OCI-M2 (cell line): ENCODE data around the gene STK11.
"Not testable (repeated sequence)": the region's sequence is repeated elsewhere in the genome, so short reads cannot be mapped to it uniquely, and the experiment has no call there.

ENCODE experiments used
- DNase-seq: peaks from one replicate; lab custom pipeline; 2025; ENCODE audit not compliant: unreplicated experiment; lab: John Stamatoyannopoulos, UW

STK11 gene

GRCh38 chr19:1206150-1206863 lies 729 bp downstream of the STK11 start:
- DNase-seq: no peak

- DNase-seq: no peak
These were observed 1.4 kb downstream of the STK11 start for GRCh38 chr19:1206864-1207450.

- DNase-seq: not testable (repeated sequence)
These were observed 3.3 kb downstream of the STK11 start for GRCh38 chr19:1208830-1209229.

- DNase-seq: no peak
These were observed 4.6 kb downstream of the STK11 start for GRCh38 chr19:1210227-1210538.

- DNase-seq: no peak
These were observed 6.1 kb downstream of the STK11 start for GRCh38 chr19:1211494-1212234.

- DNase-seq: no peak
These were observed 8.1 kb downstream of the STK11 start for GRCh38 chr19:1213391-1214286.

GRCh38 chr19:1214299-1214861 lies 8.8 kb downstream of the STK11 start:
- DNase-seq: no peak

- no peak for DNase-seq
These were observed 9.5 kb downstream of the STK11 start for GRCh38 chr19:1214862-1215731.

- no peak for DNase-seq
These were observed 11.2 kb downstream of the STK11 start for GRCh38 chr19:1216756-1217155.

- no peak for DNase-seq
These were observed 11.8 kb downstream of the STK11 start for GRCh38 chr19:1217366-1217765.

GRCh38 chr19:1218751-1219567 lies 13.4 kb downstream of the STK11 start:
- DNase-seq: no peak

- no peak for DNase-seq
These were observed 14.4 kb downstream of the STK11 start for GRCh38 chr19:1219786-1220476.

- DNase-seq: no peak
These were observed 14.9 kb downstream of the STK11 start for GRCh38 chr19:1220477-1220930.

GRCh38 chr19:1220976-1221903 lies 15.7 kb downstream of the STK11 start:
- DNase-seq: no peak

- DNase-seq: no peak
These were observed 16.3 kb downstream of the STK11 start for GRCh38 chr19:1221904-1222255.

GRCh38 chr19:1222394-1222793 lies 16.8 kb downstream of the STK11 start:
- no peak for DNase-seq

GRCh38 chr19:1223018-1223855 lies 17.7 kb downstream of the STK11 start:
- no peak for DNase-seq
